Activated CD4-positive, alpha-beta T cell treated with anti-CD3 and anti-CD28 coated beads, Interleukin-2, amount 50 U/mL, for 48 hours (primary cell): ENCODE data around the gene SLC35F4.
"Not testable (repeated sequence)": the region's sequence is repeated elsewhere in the genome, so short reads cannot be mapped to it uniquely, and the experiment has no call there.

Source experiments
- DNase-seq, 2 experiments: peaks; one replicate each; pipeline ENCODE4 v3.0.0-alpha.2; 2020

The SLC35F4 gene

GRCh38 chr14:57865403-57866198 is at the start of gene SLC35F4:
Gene SLC35F4, minus strand, starts transcription at chr14:57866092.
- no peak for DNase-seq

GRCh38 chr14:57909626-57910025 is 43.7 kb upstream of the SLC35F4 start:
- DNase-seq: no peak

- no peak for DNase-seq
These were observed 38.1 kb upstream of the SLC35F4 start for GRCh38 chr14:57903954-57904353.

GRCh38 chr14:57898837-57899572 is 33.1 kb upstream of the SLC35F4 start:
- DNase-seq: no peak

GRCh38 chr14:57897144-57897748 is 31.4 kb upstream of the SLC35F4 start:
- no peak for DNase-seq

- DNase-seq: no peak
These were observed 23.4 kb upstream of the SLC35F4 start for GRCh38 chr14:57889245-57889644.

- DNase-seq: no peak
These were observed 18.3 kb upstream of the SLC35F4 start for GRCh38 chr14:57884175-57884574.

- no peak for DNase-seq
These were observed 17.2 kb upstream of the SLC35F4 start for GRCh38 chr14:57883061-57883460.

GRCh38 chr14:57879516-57879915 is 13.6 kb upstream of the SLC35F4 start:
- no peak for DNase-seq

GRCh38 chr14:57875985-57876384 is 10.1 kb upstream of the SLC35F4 start:
- no peak for DNase-seq

- DNase-seq: no peak
These were observed 9.4 kb upstream of the SLC35F4 start for GRCh38 chr14:57875296-57875695.

GRCh38 chr14:57871459-57872080 is 5.7 kb upstream of the SLC35F4 start:
- DNase-seq: peak; percentile 11 to 15

- no peak for DNase-seq
These were observed 5.0 kb upstream of the SLC35F4 start for GRCh38 chr14:57870686-57871457.

- no peak for DNase-seq
These were observed 3.7 kb upstream of the SLC35F4 start for GRCh38 chr14:57869617-57870016.

- DNase-seq: no peak
These were observed 360 bp upstream of the SLC35F4 start for GRCh38 chr14:57866199-57866705.

GRCh38 chr14:57865066-57865402 is 858 bp downstream of the SLC35F4 start:
- no peak for DNase-seq

GRCh38 chr14:57864659-57865058 is 1.2 kb downstream of the SLC35F4 start:
- no peak for DNase-seq

GRCh38 chr14:57863471-57863870 is 2.4 kb downstream of the SLC35F4 start:
- DNase-seq: no peak

- DNase-seq: not testable (repeated sequence)
These were observed 10.2 kb downstream of the SLC35F4 start for GRCh38 chr14:57855666-57856065.

- DNase-seq: no peak
These were observed 11.3 kb downstream of the SLC35F4 start for GRCh38 chr14:57854571-57854970.

GRCh38 chr14:57851354-57851753 is 14.5 kb downstream of the SLC35F4 start:
- no peak for DNase-seq

GRCh38 chr14:57848786-57849185 is 17.1 kb downstream of the SLC35F4 start:
- no peak for DNase-seq
